HEK293 (cell line): ENCODE data around the gene KCNIP4.

Experiments
- CTCF ChIA-PET: fragments of 350-600 bp; formaldehyde crosslinking; extraction: SDS; loops from one replicate; lab custom pipeline; 2021; ENCODE audit warnings: antibody characterized with exemption; lab: Yijun Ruan, JAX
- POLR2A ChIA-PET: fragments of 300-600 bp; formaldehyde crosslinking; extraction: SDS; loops from one replicate; lab custom pipeline; 2020; ENCODE audit warnings: antibody characterized with exemption, inconsistent platforms; lab: Yijun Ruan, JAX
- H3K27ac ChIP-seq: fragments of 200-500 bp; sonication (Bioruptor generic); 2 replicates; pipeline ENCODE4 v1.5.1; 2014; ENCODE audit warnings: low read depth, low read length, control low read depth, inconsistent platforms; ENCODE audit errors: extremely low read depth
- H3K36me3 ChIP-seq, 2 experiments: fragments of 200-500 bp in 1 of 2; sonication (Bioruptor generic) in 1 of 2; 1 replicate in 1 of 2; 2 replicates in 1 of 2; pipeline ENCODE4 v1.5.1; 2014 to 2017; ENCODE audit warnings: inconsistent platforms in 2 of 2, low read length in 2 of 2; ENCODE audit not compliant: control insufficient read depth in 2 of 2, insufficient read depth in 1 of 2
- H3K4me1 ChIP-seq: fragments of 200-500 bp; sonication (Bioruptor generic); 2 replicates; pipeline ENCODE4 v1.5.1; 2014; ENCODE audit warnings: mild to moderate bottlenecking, low read length, inconsistent platforms; ENCODE audit not compliant: control insufficient read depth, insufficient read depth
- H3K4me3 ChIP-seq: 2 replicates; pipeline ENCODE4 v1.5.1; 2011; ENCODE audit warnings: low read depth, mild to moderate bottlenecking, control low read depth, low read length, moderate library complexity
- H3K9me3 ChIP-seq: fragments of 200-500 bp; sonication (Bioruptor generic); 2 replicates; pipeline ENCODE4 v1.5.1; 2014; ENCODE audit warnings: low read depth, low read length, inconsistent platforms; ENCODE audit not compliant: control insufficient read depth, insufficient read depth
- GFI1B ChIP-seq: fragments of 450-650 bp; formaldehyde crosslinking; IDR thresholded peaks from 2 replicates; pipeline ENCODE4 v1.5.1; 2016; ENCODE audit warnings: missing biosample characterization, missing genetic modification characterization
- GLI2 ChIP-seq: fragments of 450-650 bp; formaldehyde crosslinking; IDR thresholded peaks from 2 replicates; pipeline ENCODE4; 2017; ENCODE audit warnings: missing biosample characterization, missing genetic modification characterization, low read depth, borderline replicate concordance
- KLF9 ChIP-seq: fragments of 450-650 bp; formaldehyde crosslinking; IDR thresholded peaks from 2 replicates; pipeline ENCODE4 v1.5.1; 2016; ENCODE audit warnings: missing biosample characterization, missing genetic modification characterization, low read depth
- TCF7L2 ChIP-seq: IDR thresholded peaks from 2 replicates; pipeline ENCODE4 v1.6.1; 2011; ENCODE audit warnings: low read depth, mild to moderate bottlenecking, inconsistent platforms, low read length, moderate library complexity, borderline replicate concordance
- TRIM28 ChIP-seq: IDR thresholded peaks from 2 replicates; pipeline ENCODE4 v1.6.1; 2011; ENCODE audit warnings: low read length, control low read depth, borderline replicate concordance
- ZBTB7A ChIP-seq: fragments of 450-650 bp; formaldehyde crosslinking; IDR thresholded peaks from 2 replicates; pipeline ENCODE4 v1.5.1; 2016; ENCODE audit warnings: low read depth, missing biosample characterization, missing genetic modification characterization
- ZIC2 ChIP-seq: fragments of 450-650 bp; formaldehyde crosslinking; IDR thresholded peaks from 2 replicates; pipeline ENCODE4 v1.5.1; 2016; ENCODE audit warnings: missing biosample characterization, missing genetic modification characterization
- ZNF266 ChIP-seq: fragments of 450-650 bp; formaldehyde crosslinking; IDR thresholded peaks from 2 replicates; pipeline ENCODE4 v1.5.1; 2016; ENCODE audit warnings: missing biosample characterization, missing genetic modification characterization, low read depth
- ZNF571 ChIP-seq: fragments of 450-650 bp; formaldehyde crosslinking; IDR thresholded peaks from 2 replicates; pipeline ENCODE4 v1.5.0; 2017; ENCODE audit warnings: missing biosample characterization, missing genetic modification characterization
- ZNF585B ChIP-seq: fragments of 450-650 bp; formaldehyde crosslinking; IDR thresholded peaks from 2 replicates; pipeline ENCODE4 v1.5.1; 2016; ENCODE audit warnings: missing biosample characterization, missing genetic modification characterization
- ZNF624 ChIP-seq: fragments of 450-650 bp; formaldehyde crosslinking; IDR thresholded peaks from 2 replicates; pipeline ENCODE4 v1.5.1; 2017; ENCODE audit warnings: missing biosample characterization, missing genetic modification characterization
- ZNF768 ChIP-seq: fragments of 450-650 bp; formaldehyde crosslinking; IDR thresholded peaks from 2 replicates; pipeline ENCODE4 v1.5.1; 2018; ENCODE audit warnings: missing biosample characterization, mild to moderate bottlenecking, missing genetic modification characterization
- ZNF792 ChIP-seq: fragments of 450-650 bp; formaldehyde crosslinking; IDR thresholded peaks from 2 replicates; pipeline ENCODE4 v1.5.1; 2016; ENCODE audit warnings: missing biosample characterization, missing genetic modification characterization
- ZSCAN30 ChIP-seq: fragments of 450-650 bp; IDR thresholded peaks from 2 replicates; pipeline ENCODE4 v1.5.1; 2018; ENCODE audit warnings: missing biosample characterization, mild to moderate bottlenecking, missing genetic modification characterization, moderate library complexity
- TF ChIP-seq, protein P1 (sequence below): fragments of 450-650 bp; formaldehyde crosslinking; IDR thresholded peaks from 2 replicates; pipeline ENCODE4 v1.5.1; 2016; ENCODE audit warnings: missing biosample characterization, missing genetic modification characterization
- TF ChIP-seq, protein P2 (sequence below): fragments of 450-650 bp; formaldehyde crosslinking; conservative IDR thresholded peaks from 2 replicates; pipeline ENCODE4 v1.5.1; 2016; ENCODE audit warnings: low read depth, missing biosample characterization, missing genetic modification characterization
- TF ChIP-seq, protein P3 (sequence below): fragments of 450-650 bp; formaldehyde crosslinking; IDR thresholded peaks from 2 replicates; pipeline ENCODE4 v1.5.1; 2016; ENCODE audit warnings: missing biosample characterization, missing genetic modification characterization
- TF ChIP-seq, protein P4 (sequence below): fragments of 450-650 bp; IDR thresholded peaks from 2 replicates; pipeline ENCODE4 v1.5.1; 2018; ENCODE audit warnings: missing biosample characterization, missing genetic modification characterization

Gene KCNIP4

GRCh38 chr4:21374641-21375368, 573.8 kb downstream of the KCNIP4 start:
- Histone ChIP-seq H3K4me3 (no peak overlapping the region), H3K27ac (no peak overlapping the region), H3K36me3 (no peaks in the 10 kb centered on the region), H3K4me1 (no peaks in the 10 kb centered on the region), H3K9me3 (no peaks in the 10 kb centered on the region)
- no peak for TF ChIP-seq ZBTB7A (tag by site-specific recombination)
- no peak for TF ChIP-seq ZNF624 (tag by site-specific recombination)
- no peak for TF ChIP-seq ZIC2 (tag by site-specific recombination)
- TF ChIP-seq TCF7L2, result no peak
- no peak for TF ChIP-seq ZNF768 (tag by site-specific recombination)
- no peak for TF ChIP-seq GLI2
- TF ChIP-seq ZNF585B (tag by site-specific recombination), result no peak
- TF ChIP-seq ZNF571 (tag by site-specific recombination), result no peak
- TF ChIP-seq, protein P1, sequence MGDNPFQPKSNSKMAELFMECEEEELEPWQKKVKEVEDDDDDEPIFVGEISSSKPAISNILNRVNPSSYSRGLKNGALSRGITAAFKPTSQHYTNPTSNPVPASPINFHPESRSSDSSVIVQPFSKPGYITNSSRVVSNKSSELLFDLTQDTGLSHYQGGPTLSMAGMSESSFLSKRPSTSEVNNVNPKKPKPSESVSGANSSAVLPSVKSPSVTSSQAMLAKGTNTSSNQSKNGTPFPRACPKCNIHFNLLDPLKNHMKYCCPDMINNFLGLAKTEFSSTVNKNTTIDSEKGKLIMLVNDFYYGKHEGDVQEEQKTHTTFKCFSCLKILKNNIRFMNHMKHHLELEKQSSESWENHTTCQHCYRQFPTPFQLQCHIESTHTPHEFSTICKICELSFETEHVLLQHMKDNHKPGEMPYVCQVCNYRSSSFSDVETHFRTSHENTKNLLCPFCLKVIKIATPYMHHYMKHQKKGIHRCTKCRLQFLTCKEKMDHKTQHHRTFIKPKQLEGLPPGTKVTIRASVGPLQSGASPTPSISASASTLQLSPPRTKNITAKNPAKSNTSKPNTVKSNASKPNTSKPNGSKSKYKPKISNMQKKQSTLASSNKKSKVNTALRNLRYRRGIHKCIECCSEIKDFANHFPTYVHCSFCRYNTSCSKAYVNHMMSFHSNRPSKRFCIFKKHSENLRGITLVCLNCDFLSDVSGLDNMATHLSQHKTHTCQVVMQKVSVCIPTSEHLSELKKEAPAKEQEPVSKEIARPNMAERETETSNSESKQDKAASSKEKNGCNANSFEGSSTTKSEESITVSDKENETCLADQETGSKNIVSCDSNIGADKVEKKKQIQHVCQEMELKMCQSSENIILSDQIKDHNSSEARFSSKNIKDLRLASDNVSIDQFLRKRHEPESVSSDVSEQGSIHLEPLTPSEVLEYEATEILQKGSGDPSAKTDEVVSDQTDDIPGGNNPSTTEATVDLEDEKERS, result no peak
- TF ChIP-seq ZSCAN30 (tag by site-specific recombination), result no peak
- TF ChIP-seq, protein P2, sequence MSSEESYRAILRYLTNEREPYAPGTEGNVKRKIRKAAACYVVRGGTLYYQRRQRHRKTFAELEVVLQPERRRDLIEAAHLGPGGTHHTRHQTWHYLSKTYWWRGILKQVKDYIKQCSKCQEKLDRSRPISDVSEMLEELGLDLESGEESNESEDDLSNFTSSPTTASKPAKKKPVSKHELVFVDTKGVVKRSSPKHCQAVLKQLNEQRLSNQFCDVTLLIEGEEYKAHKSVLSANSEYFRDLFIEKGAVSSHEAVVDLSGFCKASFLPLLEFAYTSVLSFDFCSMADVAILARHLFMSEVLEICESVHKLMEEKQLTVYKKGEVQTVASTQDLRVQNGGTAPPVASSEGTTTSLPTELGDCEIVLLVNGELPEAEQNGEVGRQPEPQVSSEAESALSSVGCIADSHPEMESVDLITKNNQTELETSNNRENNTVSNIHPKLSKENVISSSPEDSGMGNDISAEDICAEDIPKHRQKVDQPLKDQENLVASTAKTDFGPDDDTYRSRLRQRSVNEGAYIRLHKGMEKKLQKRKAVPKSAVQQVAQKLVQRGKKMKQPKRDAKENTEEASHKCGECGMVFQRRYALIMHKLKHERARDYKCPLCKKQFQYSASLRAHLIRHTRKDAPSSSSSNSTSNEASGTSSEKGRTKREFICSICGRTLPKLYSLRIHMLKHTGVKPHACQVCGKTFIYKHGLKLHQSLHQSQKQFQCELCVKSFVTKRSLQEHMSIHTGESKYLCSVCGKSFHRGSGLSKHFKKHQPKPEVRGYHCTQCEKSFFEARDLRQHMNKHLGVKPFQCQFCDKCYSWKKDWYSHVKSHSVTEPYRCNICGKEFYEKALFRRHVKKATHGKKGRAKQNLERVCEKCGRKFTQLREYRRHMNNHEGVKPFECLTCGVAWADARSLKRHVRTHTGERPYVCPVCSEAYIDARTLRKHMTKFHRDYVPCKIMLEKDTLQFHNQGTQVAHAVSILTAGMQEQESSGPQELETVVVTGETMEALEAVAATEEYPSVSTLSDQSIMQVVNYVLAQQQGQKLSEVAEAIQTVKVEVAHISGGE (tag by site-specific recombination), result no peak
- TF ChIP-seq TRIM28, result no peak
- TF ChIP-seq, protein P3, sequence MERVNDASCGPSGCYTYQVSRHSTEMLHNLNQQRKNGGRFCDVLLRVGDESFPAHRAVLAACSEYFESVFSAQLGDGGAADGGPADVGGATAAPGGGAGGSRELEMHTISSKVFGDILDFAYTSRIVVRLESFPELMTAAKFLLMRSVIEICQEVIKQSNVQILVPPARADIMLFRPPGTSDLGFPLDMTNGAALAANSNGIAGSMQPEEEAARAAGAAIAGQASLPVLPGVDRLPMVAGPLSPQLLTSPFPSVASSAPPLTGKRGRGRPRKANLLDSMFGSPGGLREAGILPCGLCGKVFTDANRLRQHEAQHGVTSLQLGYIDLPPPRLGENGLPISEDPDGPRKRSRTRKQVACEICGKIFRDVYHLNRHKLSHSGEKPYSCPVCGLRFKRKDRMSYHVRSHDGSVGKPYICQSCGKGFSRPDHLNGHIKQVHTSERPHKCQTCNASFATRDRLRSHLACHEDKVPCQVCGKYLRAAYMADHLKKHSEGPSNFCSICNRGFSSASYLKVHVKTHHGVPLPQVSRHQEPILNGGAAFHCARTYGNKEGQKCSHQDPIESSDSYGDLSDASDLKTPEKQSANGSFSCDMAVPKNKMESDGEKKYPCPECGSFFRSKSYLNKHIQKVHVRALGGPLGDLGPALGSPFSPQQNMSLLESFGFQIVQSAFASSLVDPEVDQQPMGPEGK (tag by site-specific recombination), result no peak
- TF ChIP-seq ZNF266 (tag by site-specific recombination), result no peak
- no peak for TF ChIP-seq ZNF792 (tag by site-specific recombination)
- TF ChIP-seq, protein P4, sequence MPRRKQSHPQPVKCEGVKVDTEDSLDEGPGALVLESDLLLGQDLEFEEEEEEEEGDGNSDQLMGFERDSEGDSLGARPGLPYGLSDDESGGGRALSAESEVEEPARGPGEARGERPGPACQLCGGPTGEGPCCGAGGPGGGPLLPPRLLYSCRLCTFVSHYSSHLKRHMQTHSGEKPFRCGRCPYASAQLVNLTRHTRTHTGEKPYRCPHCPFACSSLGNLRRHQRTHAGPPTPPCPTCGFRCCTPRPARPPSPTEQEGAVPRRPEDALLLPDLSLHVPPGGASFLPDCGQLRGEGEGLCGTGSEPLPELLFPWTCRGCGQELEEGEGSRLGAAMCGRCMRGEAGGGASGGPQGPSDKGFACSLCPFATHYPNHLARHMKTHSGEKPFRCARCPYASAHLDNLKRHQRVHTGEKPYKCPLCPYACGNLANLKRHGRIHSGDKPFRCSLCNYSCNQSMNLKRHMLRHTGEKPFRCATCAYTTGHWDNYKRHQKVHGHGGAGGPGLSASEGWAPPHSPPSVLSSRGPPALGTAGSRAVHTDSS, result no peak
- TF ChIP-seq KLF9 (tag by site-specific recombination), result no peak
- TF ChIP-seq GFI1B (tag by site-specific recombination), result no peak
- ChIA-PET CTCF (no interaction called here), POLR2A (no interaction called here)
